Liver (tissue), 9 donors: ENCODE results near the gene PPP1R3D. TPM values are rescaled to one million over a fixed set of nuclear protein-coding genes. Genes with fewer than 3 reads are reported as not detected.

Experiments used
- DNase-seq: peaks from one replicate; pipeline ENCODE4 v3.0.0-alpha.2; 2017; ENCODE audit warnings: low spot score
- H3K27ac ChIP-seq, 2 donors: one replicate each; pipeline ENCODE4 v1.7.0; 2013; ENCODE audit warnings: inconsistent platforms in 2 of 2, low read length in 2 of 2, control low read depth in 1 of 2, low read depth in 1 of 2, mild to moderate bottlenecking in 1 of 2
- H3K27me3 ChIP-seq, 4 donors: one replicate each; pipeline versions ENCODE4 v1.6.1 to v1.7.0; 2013; ENCODE audit warnings: low read length in 3 of 4, inconsistent platforms in 1 of 4, mild to moderate bottlenecking in 1 of 4, moderate library complexity in 1 of 4; ENCODE audit not compliant: control insufficient read depth in 4 of 4, insufficient read depth in 4 of 4
- H3K36me3 ChIP-seq, 4 donors: one replicate each; pipeline versions ENCODE4 v1.6.1 to v1.7.0; 2013; ENCODE audit warnings: low read length in 3 of 4, mild to moderate bottlenecking in 3 of 4, low read depth in 1 of 4, moderate library complexity in 1 of 4; ENCODE audit not compliant: control insufficient read depth in 4 of 4, insufficient read depth in 3 of 4
- H3K4me1 ChIP-seq, 4 donors: one replicate each; pipeline versions ENCODE4 v1.6.1 to v1.7.0; 2013; ENCODE audit warnings: low read length in 3 of 4, mild to moderate bottlenecking in 3 of 4, moderate library complexity in 1 of 4; ENCODE audit not compliant: control insufficient read depth in 4 of 4, insufficient read depth in 4 of 4
- H3K4me3 ChIP-seq, 3 donors: one replicate each; pipeline versions ENCODE4 v1.6.1 to v1.7.0; 2013; ENCODE audit warnings: low read length in 3 of 3, control low read depth in 1 of 3, low read depth in 1 of 3, mild to moderate bottlenecking in 1 of 3
- H3K9ac ChIP-seq, 2 donors: one replicate each; pipeline ENCODE4 v1.7.0; 2013; ENCODE audit warnings: low read length in 2 of 2, mild to moderate bottlenecking in 2 of 2, moderate library complexity in 2 of 2, control low read depth in 1 of 2, low read depth in 1 of 2
- H3K9me3 ChIP-seq, 4 donors: one replicate each; pipeline versions ENCODE4 v1.6.1 to v1.7.0; 2013; ENCODE audit warnings: low read length in 3 of 4; ENCODE audit not compliant: control insufficient read depth in 4 of 4
- ATF3 ChIP-seq: IDR thresholded peaks from 2 replicates; pipeline ENCODE4 v1.6.1; 2016; ENCODE audit warnings: antibody characterized with exemption
- CTCF ChIP-seq: fragments of 150-350 bp; IDR thresholded peaks from 2 replicates; pipeline ENCODE4 v1.5.1; 2017; ENCODE audit warnings: improper control_type of control experiment, low read depth, low read length; ENCODE audit not compliant: missing input control
- EGR1 ChIP-seq, 2 donors: IDR thresholded peaks; 2 replicates each; pipeline ENCODE4 v1.6.1; 2016 to 2018; ENCODE audit warnings: antibody characterized with exemption in 2 of 2, low read depth in 2 of 2
- FOXA1 ChIP-seq: IDR thresholded peaks from 2 replicates; pipeline ENCODE4 v1.6.1; 2016; ENCODE audit warnings: antibody characterized with exemption
- FOXA2 ChIP-seq: IDR thresholded peaks from 2 replicates; pipeline ENCODE4 v1.6.1; 2016; ENCODE audit warnings: antibody characterized with exemption
- GABPA ChIP-seq, 2 donors: IDR thresholded peaks in 1 of 2; conservative IDR thresholded peaks in 1 of 2; 2 replicates each; pipeline ENCODE4 v1.6.1; 2016; ENCODE audit warnings: antibody characterized with exemption in 2 of 2, mild to moderate bottlenecking in 1 of 2, moderate library complexity in 1 of 2
- HNF4A ChIP-seq, 2 donors: conservative IDR thresholded peaks; 2 replicates each; pipeline ENCODE4 v1.6.1; 2016; ENCODE audit warnings: antibody characterized with exemption in 2 of 2, mild to moderate bottlenecking in 2 of 2
- HNF4G ChIP-seq: IDR thresholded peaks from 2 replicates; pipeline ENCODE4 v1.6.1; 2016; ENCODE audit warnings: antibody characterized with exemption
- JUND ChIP-seq, 2 donors: IDR thresholded peaks; 2 replicates each; pipeline ENCODE4 v1.6.1; 2016; ENCODE audit warnings: antibody characterized with exemption in 2 of 2
- MAX ChIP-seq: IDR thresholded peaks from 2 replicates; pipeline ENCODE4 v1.6.1; 2016; ENCODE audit warnings: antibody characterized with exemption
- NR2F2 ChIP-seq: IDR thresholded peaks from 2 replicates; pipeline ENCODE4 v1.6.1; 2016; ENCODE audit warnings: antibody characterized with exemption
- RAD21 ChIP-seq, 2 donors: IDR thresholded peaks; 2 replicates each; pipeline ENCODE4 v1.6.1; 2016; ENCODE audit warnings: antibody characterized with exemption in 2 of 2, mild to moderate bottlenecking in 2 of 2
- REST ChIP-seq: IDR thresholded peaks from 2 replicates; pipeline ENCODE4 v1.6.1; 2016; ENCODE audit warnings: antibody characterized with exemption, mild to moderate bottlenecking
- RXRA ChIP-seq, 2 donors: IDR thresholded peaks; 2 replicates each; pipeline ENCODE4 v1.6.1; 2017 to 2018; ENCODE audit warnings: antibody characterized with exemption in 2 of 2, mild to moderate bottlenecking in 1 of 2
- SP1 ChIP-seq: IDR thresholded peaks from 2 replicates; pipeline ENCODE4 v1.6.1; 2018; ENCODE audit warnings: antibody characterized with exemption, mild to moderate bottlenecking
- TAF1 ChIP-seq: conservative IDR thresholded peaks from 2 replicates; pipeline ENCODE4 v1.6.1; 2016; ENCODE audit warnings: antibody characterized with exemption, mild to moderate bottlenecking
- YY1 ChIP-seq: IDR thresholded peaks from 2 replicates; pipeline ENCODE4 v1.6.1; 2016; ENCODE audit warnings: antibody characterized with exemption, mild to moderate bottlenecking
- ZBTB33 ChIP-seq: IDR thresholded peaks from 2 replicates; pipeline ENCODE4 v1.6.1; 2016; ENCODE audit warnings: antibody characterized with exemption
- WGBS: extraction: QIAGEN DNeasy Blood & Tissue Kit; methylation state at CpG from one replicate; pipeline ENCODE4 v1.1.7; 2013; 5-methylcytosine and 5-hydroxymethylcytosine counted together
- polyA plus RNA-seq, 2 donors: library from polyadenylated mRNA; stranded (reverse) in 1 of 2; unstranded in 1 of 2; fragments of 200-250 nt in 1 of 2; fragments of >200 nt in 1 of 2; fragmentation: Nextera tagmentation in 1 of 2; extraction: Ambion mirVana in 1 of 2; gene quantifications; one replicate each; pipeline versions ENCODE4 v1.2.1 to v1.2.3, GENCODE V29; 2013 to 2015
- total RNA-seq, 2 donors: library from RNA; depleted of rRNA; stranded (reverse); fragments of >200 nt; gene quantifications; one replicate each; pipeline ENCODE4 v1.2.3, GENCODE V29; 2014
- donor health status: healthy.
- donor health status: healthy.
- donor health status: healthy.
- donor health status: healthy.
- donor health status: healthy.

The PPP1R3D gene
- total and polyA plus RNA-seq, 4 donors = 0.28 to 2.2 (median 1.0) TPM

GRCh38 chr20:59903621-59904020 lies 36.5 kb downstream of the PPP1R3D start (continued):
- TF ChIP-seq HNF4A (conservative IDR thresholded peaks at IDR 0.05) = no peak
- TF ChIP-seq GABPA (IDR thresholded peaks at IDR 0.05 in 1 of 2, conservative IDR thresholded peaks at IDR 0.05 in 1 of 2) = no peak
- TF ChIP-seq RXRA (IDR thresholded peaks at IDR 0.05) = no peak
- TF ChIP-seq EGR1 (IDR thresholded peaks at IDR 0.05; ENCODE audit: low read depth in 2 of 2) = no peak
- TF ChIP-seq FOXA1 = no peak
- TF ChIP-seq FOXA2 = no peak
- TF ChIP-seq TAF1 = no peak
- TF ChIP-seq HNF4G = no peak

GRCh38 chr20:59902470-59902869 lies 37.6 kb downstream of the PPP1R3D start:
- H3K4me1 ChIP-seq = no peaks in the 10 kb centered on the region
- no peak overlapping the region for H3K9ac ChIP-seq
- H3K9me3 ChIP-seq = no peaks in the 10 kb centered on the region
- no peaks in the 10 kb centered on the region for H3K36me3 ChIP-seq
- WGBS = 93% methylated on average over 3 of the region's 3 CpGs
- peaks cover 0 to 2% (median 0%) of the 10 kb centered on the region in 4 donors for H3K27me3 ChIP-seq
- no peak overlapping the region for H3K27ac ChIP-seq
- DNase-seq = no peak
- H3K4me3 ChIP-seq = no peak overlapping the region
- TF ChIP-seq HNF4A (conservative IDR thresholded peaks at IDR 0.05) (no peak), CTCF (no peak), YY1 (no peak), ZBTB33 (no peak), RAD21 (IDR thresholded peaks at IDR 0.05) (no peak), HNF4G (no peak), SP1 (no peak), EGR1 (IDR thresholded peaks at IDR 0.05; ENCODE audit: low read depth in 2 of 2) (no peak), TAF1 (no peak), RXRA (IDR thresholded peaks at IDR 0.05) (no peak), JUND (IDR thresholded peaks at IDR 0.05) (no peak), FOXA1 (no peak), FOXA2 (no peak), NR2F2 (no peak), REST (no peak), MAX (no peak), GABPA (IDR thresholded peaks at IDR 0.05 in 1 of 2, conservative IDR thresholded peaks at IDR 0.05 in 1 of 2) (no peak), ATF3 (no peak)
